C4-2B (cell line): ENCODE results near the gene NRP1.

Experiments used
- ZFX ChIP-seq: fragments of 450-650 bp; IDR thresholded peaks from 2 replicates; pipeline ENCODE4 v1.6.1; 2017
- TF ChIP-seq, protein P1 (sequence below): fragments of 450-650 bp; conservative IDR thresholded peaks from 2 replicates; pipeline ENCODE4 v1.5.1; 2017; ENCODE audit warnings: mild to moderate bottlenecking

- TF ChIP-seq, protein P1, sequence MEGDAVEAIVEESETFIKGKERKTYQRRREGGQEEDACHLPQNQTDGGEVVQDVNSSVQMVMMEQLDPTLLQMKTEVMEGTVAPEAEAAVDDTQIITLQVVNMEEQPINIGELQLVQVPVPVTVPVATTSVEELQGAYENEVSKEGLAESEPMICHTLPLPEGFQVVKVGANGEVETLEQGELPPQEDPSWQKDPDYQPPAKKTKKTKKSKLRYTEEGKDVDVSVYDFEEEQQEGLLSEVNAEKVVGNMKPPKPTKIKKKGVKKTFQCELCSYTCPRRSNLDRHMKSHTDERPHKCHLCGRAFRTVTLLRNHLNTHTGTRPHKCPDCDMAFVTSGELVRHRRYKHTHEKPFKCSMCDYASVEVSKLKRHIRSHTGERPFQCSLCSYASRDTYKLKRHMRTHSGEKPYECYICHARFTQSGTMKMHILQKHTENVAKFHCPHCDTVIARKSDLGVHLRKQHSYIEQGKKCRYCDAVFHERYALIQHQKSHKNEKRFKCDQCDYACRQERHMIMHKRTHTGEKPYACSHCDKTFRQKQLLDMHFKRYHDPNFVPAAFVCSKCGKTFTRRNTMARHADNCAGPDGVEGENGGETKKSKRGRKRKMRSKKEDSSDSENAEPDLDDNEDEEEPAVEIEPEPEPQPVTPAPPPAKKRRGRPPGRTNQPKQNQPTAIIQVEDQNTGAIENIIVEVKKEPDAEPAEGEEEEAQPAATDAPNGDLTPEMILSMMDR: no peak
- TF ChIP-seq ZFX: no peak
Measured at GRCh38 chr10:33306701-33307519, 27.6 kb downstream of the NRP1 start.
